Stimulated activated naive CD8-positive, alpha-beta T cell treated with anti-CD3 and anti-CD28 coated beads, Interleukin-15, amount 100 ng/mL, for 72 hours (primary cell): ENCODE measurements around the gene DOK5.

ENCODE experiments used
- ATAC-seq: fragments of 150-1000 bp; cut with Tn5 transposase; 2 replicates; pipeline ENCODE4 v1.10.0; 2021; ENCODE audit warnings: mild to moderate bottlenecking, moderate library complexity
- DNase-seq, 2 donors: peaks; one replicate each; pipeline ENCODE4 v3.0.0; 2021 to 2022
- H3K27ac Mint-ChIP-seq, 2 donors: one replicate each; pipeline ENCODE4 v1.8.0; 2022; ENCODE audit warnings: mild to moderate bottlenecking in 2 of 2, mixed read lengths in 2 of 2, moderate library complexity in 2 of 2
- H3K27me3 Mint-ChIP-seq: one replicate; pipeline ENCODE4 v1.8.0; 2022; ENCODE audit warnings: mixed read lengths
- H3K4me1 Mint-ChIP-seq: one replicate; pipeline ENCODE4 v1.8.0; 2022; ENCODE audit warnings: mild to moderate bottlenecking, mixed read lengths
- H3K4me3 Mint-ChIP-seq, 2 donors: one replicate each; pipeline ENCODE4 v1.8.0; 2022; ENCODE audit warnings: mild to moderate bottlenecking in 2 of 2, mixed read lengths in 2 of 2, moderate library complexity in 1 of 2
- H3K9me3 Mint-ChIP-seq, 2 donors: one replicate each; pipeline ENCODE4 v1.8.0; 2022; ENCODE audit warnings: mixed read lengths in 2 of 2

DOK5 gene

GRCh38 chr20:54459279-54459678 lies 16.1 kb upstream of the DOK5 start:
- Mint-ChIP-seq H3K27ac (no peak overlapping the region), H3K27me3 (no peaks in the 10 kb centered on the region), H3K4me1 (no peaks in the 10 kb centered on the region)

GRCh38 chr20:54464003-54464402 lies 11.4 kb upstream of the DOK5 start:
- Mint-ChIP-seq H3K9me3 (no peaks in the 10 kb centered on the region), H3K27ac (no peak overlapping the region), H3K4me3 (no peak overlapping the region), H3K4me1 (no peaks in the 10 kb centered on the region), H3K27me3 (peaks cover 14% of the 10 kb centered on the region)
- DNase-seq (no peak), ATAC-seq (no peak)

More at GRCh38 chr20:54459279-54459678, 16.1 kb upstream of the DOK5 start:
- DNase-seq, result no peak
- H3K9me3 Mint-ChIP-seq, result no peaks in the 10 kb centered on the region
- no peak for ATAC-seq
- H3K4me3 Mint-ChIP-seq, result no peak overlapping the region

- H3K9me3 Mint-ChIP-seq, result peaks cover 0 to 3% of the 10 kb centered on the region in 2 donors
- DNase-seq (no peak), ATAC-seq (no peak)
- H3K27ac Mint-ChIP-seq, result no peak overlapping the region
- H3K4me3 Mint-ChIP-seq, result no peak overlapping the region
- no peaks in the 10 kb centered on the region for H3K4me1 Mint-ChIP-seq
- peaks cover 14% of the 10 kb centered on the region for H3K27me3 Mint-ChIP-seq
These were observed 9.3 kb upstream of the DOK5 start for GRCh38 chr20:54466127-54466526.

GRCh38 chr20:54467622-54468021 lies 7.8 kb upstream of the DOK5 start:
- no peak for DNase-seq
- H3K27me3 Mint-ChIP-seq, result peaks cover 14% of the 10 kb centered on the region
- no peak overlapping the region for H3K4me3 Mint-ChIP-seq
- H3K27ac Mint-ChIP-seq, result no peak overlapping the region
- H3K9me3 Mint-ChIP-seq, result peaks cover 0 to 10% of the 10 kb centered on the region in 2 donors
- no peak for ATAC-seq
- H3K4me1 Mint-ChIP-seq, result no peaks in the 10 kb centered on the region

GRCh38 chr20:54468082-54468481 lies 7.3 kb upstream of the DOK5 start:
- DNase-seq (no peak), ATAC-seq (no peak)
- peaks cover 0 to 10% of the 10 kb centered on the region in 2 donors for H3K9me3 Mint-ChIP-seq
- no peaks in the 10 kb centered on the region for H3K4me1 Mint-ChIP-seq
- H3K27ac Mint-ChIP-seq, result no peak overlapping the region
- H3K4me3 Mint-ChIP-seq, result no peak overlapping the region
- peaks cover 14% of the 10 kb centered on the region for H3K27me3 Mint-ChIP-seq

GRCh38 chr20:54469293-54469692 lies 6.1 kb upstream of the DOK5 start:
- H3K9me3 Mint-ChIP-seq, result peaks cover 0 to 10% of the 10 kb centered on the region in 2 donors
- DNase-seq (no peak), ATAC-seq (no peak)
- no peak overlapping the region for H3K27ac Mint-ChIP-seq
- H3K4me3 Mint-ChIP-seq, result no peak overlapping the region
- H3K27me3 Mint-ChIP-seq, result peaks cover 26% of the 10 kb centered on the region
- no peaks in the 10 kb centered on the region for H3K4me1 Mint-ChIP-seq

- ATAC-seq, result no peak
- Mint-ChIP-seq H3K27me3 (peaks cover 33% of the 10 kb centered on the region), H3K4me3 (no peak overlapping the region), H3K27ac (no peak overlapping the region), H3K9me3 (peaks cover 0 to 10% of the 10 kb centered on the region in 2 donors), H3K4me1 (no peaks in the 10 kb centered on the region)
- DNase-seq, result no peak
These were observed 5.4 kb upstream of the DOK5 start for GRCh38 chr20:54469952-54470351.

- no peak for ATAC-seq
- Mint-ChIP-seq H3K4me3 (no peak overlapping the region), H3K27me3 (peaks cover 40% of the 10 kb centered on the region), H3K4me1 (peaks cover 3% of the 10 kb centered on the region), H3K27ac (no peak overlapping the region), H3K9me3 (peaks cover 0 to 10% of the 10 kb centered on the region in 2 donors)
- no peak for DNase-seq
These were observed 4.7 kb upstream of the DOK5 start for GRCh38 chr20:54470697-54471096.

- no peak overlapping the region for H3K4me3 Mint-ChIP-seq
- peaks cover 53% of the 10 kb centered on the region for H3K27me3 Mint-ChIP-seq
- H3K27ac Mint-ChIP-seq, result peak overlapping the region in 1 of 2 donors; percentile 44
- no peak for ATAC-seq
- H3K9me3 Mint-ChIP-seq, result peaks cover 0 to 10% of the 10 kb centered on the region in 2 donors
- no peak for DNase-seq
- H3K4me1 Mint-ChIP-seq, result peaks cover 10% of the 10 kb centered on the region
These were observed 2.8 kb upstream of the DOK5 start for GRCh38 chr20:54472607-54473006.

GRCh38 chr20:54473340-54473739 lies 2.1 kb upstream of the DOK5 start:
- no peak overlapping the region for H3K27ac Mint-ChIP-seq
- H3K27me3 Mint-ChIP-seq, result peaks cover 53% of the 10 kb centered on the region

GRCh38 chr20:54474046-54474445 lies 1.3 kb upstream of the DOK5 start:
- ATAC-seq (peak; percentile 65), DNase-seq (no peak)
- Mint-ChIP-seq H3K4me3 (no peak overlapping the region), H3K27ac (no peak overlapping the region), H3K9me3 (peaks cover 0 to 10% of the 10 kb centered on the region in 2 donors), H3K4me1 (peaks cover 10% of the 10 kb centered on the region), H3K27me3 (peaks cover 54% of the 10 kb centered on the region)

More at GRCh38 chr20:54473340-54473739, 2.1 kb upstream of the DOK5 start:
- Mint-ChIP-seq H3K4me3 (no peak overlapping the region), H3K9me3 (peaks cover 0 to 10% of the 10 kb centered on the region in 2 donors), H3K4me1 (peaks cover 10% of the 10 kb centered on the region)
- ATAC-seq (no peak), DNase-seq (no peak)

GRCh38 chr20:54474866-54475265 lies 527 bp upstream of the DOK5 start:
- no peak for ATAC-seq

GRCh38 chr20:54476169-54477009 lies 996 bp downstream of the DOK5 start:
- no peak for ATAC-seq
- peak overlapping the region in 1 of 2 donors; percentile 50 for H3K27ac Mint-ChIP-seq
- H3K4me1 Mint-ChIP-seq, result peaks cover 15% of the 10 kb centered on the region
- peaks cover 4 to 5% of the 10 kb centered on the region in 2 donors for H3K9me3 Mint-ChIP-seq
- H3K4me3 Mint-ChIP-seq, result peak overlapping the region; percentile 61 to 69
- no peak for DNase-seq
- H3K27me3 Mint-ChIP-seq, result peaks cover 65% of the 10 kb centered on the region

More at GRCh38 chr20:54474866-54475265, 527 bp upstream of the DOK5 start:
- no peak for DNase-seq
- Mint-ChIP-seq H3K4me1 (peaks cover 15% of the 10 kb centered on the region), H3K4me3 (peak overlapping the region; percentile 18 to 48), H3K9me3 (peaks cover 0 to 10% of the 10 kb centered on the region in 2 donors), H3K27ac (no peak overlapping the region), H3K27me3 (peaks cover 61% of the 10 kb centered on the region)

- Mint-ChIP-seq H3K27me3 (peaks cover 65% of the 10 kb centered on the region), H3K9me3 (peaks cover 0 to 4% of the 10 kb centered on the region in 2 donors), H3K27ac (no peak overlapping the region), H3K4me3 (peak overlapping the region in 1 of 2 donors; percentile 69), H3K4me1 (peaks cover 15% of the 10 kb centered on the region)
- ATAC-seq (no peak), DNase-seq (no peak)
These were observed 2.0 kb downstream of the DOK5 start for GRCh38 chr20:54477191-54477955.

GRCh38 chr20:54479138-54479906 lies 3.9 kb downstream of the DOK5 start:
- Mint-ChIP-seq H3K4me1 (peaks cover 15% of the 10 kb centered on the region), H3K27me3 (peaks cover 52% of the 10 kb centered on the region), H3K27ac (peak overlapping the region in 1 of 2 donors; percentile 5), H3K9me3 (peaks cover 0 to 4% of the 10 kb centered on the region in 2 donors), H3K4me3 (peak overlapping the region in 1 of 2 donors; percentile 18)
- peak; percentile 52 for ATAC-seq
- DNase-seq, result no peak
